ENCODE measurements around the gene ACTN4.

DNA sequence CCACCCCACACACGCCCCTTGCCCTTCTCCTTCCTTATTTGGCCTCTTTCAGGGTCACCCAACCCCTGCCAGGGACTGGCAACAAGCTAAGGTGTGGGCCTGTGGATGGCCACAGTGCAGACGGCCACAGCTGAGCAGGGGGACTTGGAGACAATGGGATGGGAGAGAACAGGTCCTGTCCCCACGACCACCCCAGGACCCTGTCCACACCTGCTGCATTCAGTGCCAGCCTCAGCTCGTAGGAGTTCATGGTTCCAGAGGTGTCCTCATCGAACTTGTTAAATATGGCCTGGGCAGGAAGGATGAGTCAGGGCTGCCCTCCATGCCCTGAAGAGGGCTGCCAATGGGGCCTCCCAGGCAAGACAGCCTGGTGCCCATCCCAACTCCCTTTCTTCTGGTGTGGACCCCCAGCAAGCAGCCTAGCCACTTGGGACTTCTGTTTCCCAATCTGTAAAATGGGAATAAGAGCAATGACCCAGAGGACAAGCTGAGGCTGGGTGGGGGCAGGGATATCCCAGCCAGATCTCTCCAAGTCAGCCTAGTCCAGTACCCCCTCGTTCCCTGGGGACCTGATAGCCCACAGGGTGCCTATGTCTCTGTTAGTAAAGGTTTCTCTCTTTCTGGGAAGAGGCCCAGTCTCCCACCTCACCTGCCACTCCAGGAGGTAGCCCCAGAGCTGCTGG is 86.2 kb downstream of the ACTN4 start:
- TF ChIP-seq, protein P1, sequence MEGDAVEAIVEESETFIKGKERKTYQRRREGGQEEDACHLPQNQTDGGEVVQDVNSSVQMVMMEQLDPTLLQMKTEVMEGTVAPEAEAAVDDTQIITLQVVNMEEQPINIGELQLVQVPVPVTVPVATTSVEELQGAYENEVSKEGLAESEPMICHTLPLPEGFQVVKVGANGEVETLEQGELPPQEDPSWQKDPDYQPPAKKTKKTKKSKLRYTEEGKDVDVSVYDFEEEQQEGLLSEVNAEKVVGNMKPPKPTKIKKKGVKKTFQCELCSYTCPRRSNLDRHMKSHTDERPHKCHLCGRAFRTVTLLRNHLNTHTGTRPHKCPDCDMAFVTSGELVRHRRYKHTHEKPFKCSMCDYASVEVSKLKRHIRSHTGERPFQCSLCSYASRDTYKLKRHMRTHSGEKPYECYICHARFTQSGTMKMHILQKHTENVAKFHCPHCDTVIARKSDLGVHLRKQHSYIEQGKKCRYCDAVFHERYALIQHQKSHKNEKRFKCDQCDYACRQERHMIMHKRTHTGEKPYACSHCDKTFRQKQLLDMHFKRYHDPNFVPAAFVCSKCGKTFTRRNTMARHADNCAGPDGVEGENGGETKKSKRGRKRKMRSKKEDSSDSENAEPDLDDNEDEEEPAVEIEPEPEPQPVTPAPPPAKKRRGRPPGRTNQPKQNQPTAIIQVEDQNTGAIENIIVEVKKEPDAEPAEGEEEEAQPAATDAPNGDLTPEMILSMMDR (IDR thresholded peaks at IDR 0.05) = no peak
- TF ChIP-seq EZH2 (IDR thresholded peaks at IDR 0.05) = no peak

All from neural progenitor cell (in vitro differentiated cells).